Thyroid gland (tissue), 4 donors: Measurements from ENCODE around the gene PHACTR1.

Source experiments
- POLR2A ChIP-seq, 2 donors: fragments of 450-650 bp; IDR thresholded peaks; one replicate each; pipeline ENCODE4 v1.6.1; 2017; ENCODE audit warnings: antibody characterized with exemption in 2 of 2, mild to moderate bottlenecking in 2 of 2, moderate library complexity in 1 of 2
- TF ChIP-seq, protein P1 (sequence below), 6 experiments: fragments of 200-600 bp in 3 of 6; fragments of 450-650 bp in 3 of 6; sonication (generic) in 3 of 6; IDR thresholded peaks; one replicate each; pipeline ENCODE4 v1.5.1; 2016 to 2019; ENCODE audit warnings: antibody characterized with exemption in 6 of 6, mild to moderate bottlenecking in 2 of 6, inconsistent platforms in 1 of 6, moderate library complexity in 1 of 6

- TF ChIP-seq POLR2A (IDR thresholded peaks at IDR 0.05) = no peak
- TF ChIP-seq, protein P1, sequence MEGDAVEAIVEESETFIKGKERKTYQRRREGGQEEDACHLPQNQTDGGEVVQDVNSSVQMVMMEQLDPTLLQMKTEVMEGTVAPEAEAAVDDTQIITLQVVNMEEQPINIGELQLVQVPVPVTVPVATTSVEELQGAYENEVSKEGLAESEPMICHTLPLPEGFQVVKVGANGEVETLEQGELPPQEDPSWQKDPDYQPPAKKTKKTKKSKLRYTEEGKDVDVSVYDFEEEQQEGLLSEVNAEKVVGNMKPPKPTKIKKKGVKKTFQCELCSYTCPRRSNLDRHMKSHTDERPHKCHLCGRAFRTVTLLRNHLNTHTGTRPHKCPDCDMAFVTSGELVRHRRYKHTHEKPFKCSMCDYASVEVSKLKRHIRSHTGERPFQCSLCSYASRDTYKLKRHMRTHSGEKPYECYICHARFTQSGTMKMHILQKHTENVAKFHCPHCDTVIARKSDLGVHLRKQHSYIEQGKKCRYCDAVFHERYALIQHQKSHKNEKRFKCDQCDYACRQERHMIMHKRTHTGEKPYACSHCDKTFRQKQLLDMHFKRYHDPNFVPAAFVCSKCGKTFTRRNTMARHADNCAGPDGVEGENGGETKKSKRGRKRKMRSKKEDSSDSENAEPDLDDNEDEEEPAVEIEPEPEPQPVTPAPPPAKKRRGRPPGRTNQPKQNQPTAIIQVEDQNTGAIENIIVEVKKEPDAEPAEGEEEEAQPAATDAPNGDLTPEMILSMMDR (IDR thresholded peaks at IDR 0.05) = no peak
Observed at GRCh38 chr6:12896208-12896733, 179.7 kb downstream of the PHACTR1 start.
